Activated T-cell treated with anti-CD3 and anti-CD28 coated beads, Interleukin-2, amount 50 U/mL, for 48 hours (primary cell): ENCODE measurements around the gene CAVIN2.
"Not testable (repeated sequence)": the region's sequence is repeated elsewhere in the genome, so short reads cannot be mapped to it uniquely, and the experiment has no call there.

ENCODE experiments used
- DNase-seq, 2 experiments: peaks; one replicate each; pipeline ENCODE4 v3.0.0-alpha.2; 2020

Gene CAVIN2

GRCh38 chr2:191797942-191798876 is 48.7 kb downstream of the CAVIN2 start:
- DNase-seq = no peak

GRCh38 chr2:191797500-191797899 is 49.4 kb downstream of the CAVIN2 start:
- DNase-seq = no peak

GRCh38 chr2:191795715-191796114 is 51.2 kb downstream of the CAVIN2 start:
- no peak for DNase-seq

GRCh38 chr2:191791953-191792560 is 54.8 kb downstream of the CAVIN2 start:
- no peak for DNase-seq

GRCh38 chr2:191790737-191791136 is 56.2 kb downstream of the CAVIN2 start:
- DNase-seq = no peak

- no peak for DNase-seq
Observed at GRCh38 chr2:191789796-191790195, 57.1 kb downstream of the CAVIN2 start.

- no peak for DNase-seq
Observed at GRCh38 chr2:191786694-191787093, 60.2 kb downstream of the CAVIN2 start.

- DNase-seq = not testable (repeated sequence)
Observed at GRCh38 chr2:191785651-191786050, 61.2 kb downstream of the CAVIN2 start.
